Mesenchymal stem cell (in vitro differentiated cells and primary cell): ENCODE results near the gene AZGP1. TPM values are rescaled to one million over a fixed set of nuclear protein-coding genes. Genes with fewer than 3 reads are reported as not detected.

Experiments
- small RNA-seq: library from polyadenylated mRNA; stranded (forward); fragments of <200 nt; extraction: miRNeasy Mini kit (QIAGEN cat#:217004); gene quantifications from one replicate; pipeline ENCODE3, GENCODE V24; 2013; ENCODE audit warnings: low read depth

Gene AZGP1

Small RNA genes lying within 50 kb of the gene (small RNA-seq; reads per million reads assigned to genes)
- gene RF00019 (not detected), gene RF00561 (not detected)
